ENCODE results near the gene C12orf56.

C12orf56 gene

DNA sequence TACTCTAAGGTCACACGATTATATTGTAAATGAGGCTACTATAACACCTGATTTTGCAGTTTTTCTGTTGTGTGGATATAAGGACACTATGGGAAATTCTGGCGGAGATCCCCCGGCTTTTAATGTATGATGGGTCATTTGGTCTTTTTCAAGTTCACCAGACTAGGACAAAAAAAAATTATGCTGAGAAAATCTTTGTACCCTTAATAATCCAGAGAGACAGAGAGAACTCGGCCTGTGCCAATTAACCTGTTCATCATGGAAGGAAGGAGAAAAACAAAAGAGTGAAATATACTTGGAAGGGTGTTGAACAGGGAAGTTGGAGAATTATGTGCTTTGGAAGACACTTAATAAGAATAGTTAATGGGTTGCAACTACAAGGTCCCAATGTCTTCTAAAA, 106.3 kb downstream of the C12orf56 start (continued):
- TF ChIP-seq PATZ1 (CRISPR knock-in tag; IDR thresholded peaks at IDR 0.05; ENCODE audit: borderline replicate concordance): no peak
- TF ChIP-seq ZFP30 (CRISPR knock-in tag; IDR thresholded peaks at IDR 0.05): no peak
- TF ChIP-seq RARB (CRISPR knock-in tag; IDR thresholded peaks at IDR 0.05): no peak
- TF ChIP-seq, protein P1, sequence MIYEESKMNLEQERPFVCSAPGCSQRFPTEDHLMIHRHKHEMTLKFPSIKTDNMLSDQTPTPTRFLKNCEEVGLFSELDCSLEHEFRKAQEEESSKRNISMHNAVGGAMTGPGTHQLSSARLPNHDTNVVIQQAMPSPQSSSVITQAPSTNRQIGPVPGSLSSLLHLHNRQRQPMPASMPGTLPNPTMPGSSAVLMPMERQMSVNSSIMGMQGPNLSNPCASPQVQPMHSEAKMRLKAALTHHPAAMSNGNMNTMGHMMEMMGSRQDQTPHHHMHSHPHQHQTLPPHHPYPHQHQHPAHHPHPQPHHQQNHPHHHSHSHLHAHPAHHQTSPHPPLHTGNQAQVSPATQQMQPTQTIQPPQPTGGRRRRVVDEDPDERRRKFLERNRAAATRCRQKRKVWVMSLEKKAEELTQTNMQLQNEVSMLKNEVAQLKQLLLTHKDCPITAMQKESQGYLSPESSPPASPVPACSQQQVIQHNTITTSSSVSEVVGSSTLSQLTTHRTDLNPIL (CRISPR knock-in tag; IDR thresholded peaks at IDR 0.05; ENCODE audit: low read depth): no peak
- TF ChIP-seq TOX (CRISPR knock-in tag; IDR thresholded peaks at IDR 0.05; ENCODE audit: borderline replicate concordance): no peak
- TF ChIP-seq ARNTL (CRISPR knock-in tag; IDR thresholded peaks at IDR 0.05; ENCODE audit: borderline replicate concordance, low read depth): no peak
- no peak for TF ChIP-seq BACH2 (CRISPR knock-in tag; IDR thresholded peaks at IDR 0.05; ENCODE audit: borderline replicate concordance)
- no peak for TF ChIP-seq ZNF8 (CRISPR knock-in tag; IDR thresholded peaks at IDR 0.05)
- TF ChIP-seq ESRRG (CRISPR knock-in tag; IDR thresholded peaks at IDR 0.05): no peak
- TF ChIP-seq CSDC2 (CRISPR knock-in tag; IDR thresholded peaks at IDR 0.05): no peak
- TF ChIP-seq PPARA (CRISPR knock-in tag; IDR thresholded peaks at IDR 0.05; ENCODE audit: borderline replicate concordance): no peak
- TF ChIP-seq SNAI2 (CRISPR knock-in tag; IDR thresholded peaks at IDR 0.05): no peak
- TF ChIP-seq ZC3H10 (CRISPR knock-in tag; IDR thresholded peaks at IDR 0.05): no peak

DNA sequence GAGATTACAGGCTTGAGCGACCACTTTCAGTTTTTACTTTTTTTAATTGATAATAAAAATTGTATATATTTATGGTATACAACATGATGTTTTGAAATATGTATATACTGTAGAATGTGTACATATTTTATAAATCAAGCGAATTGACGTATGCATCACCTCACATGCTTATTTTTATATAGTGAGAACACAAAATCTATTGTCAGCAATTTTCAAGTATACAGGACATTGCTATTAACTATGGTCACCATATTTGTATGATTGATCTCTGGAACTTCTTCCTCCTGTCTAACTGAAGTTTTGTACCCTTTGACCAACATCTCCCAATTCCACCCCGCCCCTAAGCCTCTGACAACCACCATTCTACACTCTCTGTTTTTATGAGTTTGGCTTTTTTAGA, 112.1 kb downstream of the C12orf56 start:
- TF ChIP-seq ZNF565 (CRISPR knock-in tag; conservative IDR thresholded peaks at IDR 0.05; ENCODE audit: low read depth) (no peak), SNAI2 (CRISPR knock-in tag; IDR thresholded peaks at IDR 0.05) (no peak), ARNTL (CRISPR knock-in tag; IDR thresholded peaks at IDR 0.05; ENCODE audit: borderline replicate concordance, low read depth) (no peak), ZNF8 (CRISPR knock-in tag; IDR thresholded peaks at IDR 0.05) (no peak), ESRRG (CRISPR knock-in tag; IDR thresholded peaks at IDR 0.05) (no peak), RARB (CRISPR knock-in tag; IDR thresholded peaks at IDR 0.05) (no peak), TOX (CRISPR knock-in tag; IDR thresholded peaks at IDR 0.05; ENCODE audit: borderline replicate concordance) (no peak), ZNF70 (CRISPR knock-in tag; IDR thresholded peaks at IDR 0.05) (no peak), PPARA (CRISPR knock-in tag; IDR thresholded peaks at IDR 0.05; ENCODE audit: borderline replicate concordance) (no peak), POU6F1 (CRISPR knock-in tag; IDR thresholded peaks at IDR 0.05; ENCODE audit: borderline replicate concordance, low read depth) (no peak), ZFP3 (CRISPR knock-in tag; IDR thresholded peaks at IDR 0.05) (no peak), GLIS3 (CRISPR knock-in tag; IDR thresholded peaks at IDR 0.05) (no peak), CSDC2 (CRISPR knock-in tag; IDR thresholded peaks at IDR 0.05) (no peak), ZC3H10 (CRISPR knock-in tag; IDR thresholded peaks at IDR 0.05) (no peak), BACH2 (CRISPR knock-in tag; IDR thresholded peaks at IDR 0.05; ENCODE audit: borderline replicate concordance) (no peak), ZFP30 (CRISPR knock-in tag; IDR thresholded peaks at IDR 0.05) (no peak), ISL1 (CRISPR knock-in tag; IDR thresholded peaks at IDR 0.05) (no peak)
- TF ChIP-seq, protein P2, sequence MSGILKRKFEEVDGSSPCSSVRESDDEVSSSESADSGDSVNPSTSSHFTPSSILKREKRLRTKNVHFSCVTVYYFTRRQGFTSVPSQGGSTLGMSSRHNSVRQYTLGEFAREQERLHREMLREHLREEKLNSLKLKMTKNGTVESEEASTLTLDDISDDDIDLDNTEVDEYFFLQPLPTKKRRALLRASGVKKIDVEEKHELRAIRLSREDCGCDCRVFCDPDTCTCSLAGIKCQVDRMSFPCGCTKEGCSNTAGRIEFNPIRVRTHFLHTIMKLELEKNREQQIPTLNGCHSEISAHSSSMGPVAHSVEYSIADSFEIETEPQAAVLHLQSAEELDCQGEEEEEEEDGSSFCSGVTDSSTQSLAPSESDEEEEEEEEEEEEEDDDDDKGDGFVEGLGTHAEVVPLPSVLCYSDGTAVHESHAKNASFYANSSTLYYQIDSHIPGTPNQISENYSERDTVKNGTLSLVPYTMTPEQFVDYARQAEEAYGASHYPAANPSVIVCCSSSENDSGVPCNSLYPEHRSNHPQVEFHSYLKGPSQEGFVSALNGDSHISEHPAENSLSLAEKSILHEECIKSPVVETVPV (CRISPR knock-in tag; IDR thresholded peaks at IDR 0.05): no peak
- TF ChIP-seq, protein P1 (CRISPR knock-in tag; IDR thresholded peaks at IDR 0.05; ENCODE audit: low read depth): no peak
- no peak for ATAC-seq

GRCh38 chr12:64273527-64274403, 116.8 kb downstream of the C12orf56 start:
- peak; percentile 84 for ATAC-seq
- TF ChIP-seq TOX (CRISPR knock-in tag; IDR thresholded peaks at IDR 0.05; ENCODE audit: borderline replicate concordance) (no peak), TCF4 (CRISPR knock-in tag; IDR thresholded peaks at IDR 0.05; ENCODE audit: borderline replicate concordance) (no peak), OSR1 (CRISPR knock-in tag; IDR thresholded peaks at IDR 0.05) (no peak), PPARA (CRISPR knock-in tag; IDR thresholded peaks at IDR 0.05; ENCODE audit: borderline replicate concordance) (no peak), ISL1 (CRISPR knock-in tag; IDR thresholded peaks at IDR 0.05) (no peak), ZNF8 (CRISPR knock-in tag; IDR thresholded peaks at IDR 0.05) (no peak), ARNTL (CRISPR knock-in tag; IDR thresholded peaks at IDR 0.05; ENCODE audit: borderline replicate concordance, low read depth) (no peak), ZFP3 (CRISPR knock-in tag; IDR thresholded peaks at IDR 0.05) (no peak), CSDC2 (CRISPR knock-in tag; IDR thresholded peaks at IDR 0.05) (no peak), ZNF70 (CRISPR knock-in tag; IDR thresholded peaks at IDR 0.05) (no peak)
- TF ChIP-seq, protein P3, sequence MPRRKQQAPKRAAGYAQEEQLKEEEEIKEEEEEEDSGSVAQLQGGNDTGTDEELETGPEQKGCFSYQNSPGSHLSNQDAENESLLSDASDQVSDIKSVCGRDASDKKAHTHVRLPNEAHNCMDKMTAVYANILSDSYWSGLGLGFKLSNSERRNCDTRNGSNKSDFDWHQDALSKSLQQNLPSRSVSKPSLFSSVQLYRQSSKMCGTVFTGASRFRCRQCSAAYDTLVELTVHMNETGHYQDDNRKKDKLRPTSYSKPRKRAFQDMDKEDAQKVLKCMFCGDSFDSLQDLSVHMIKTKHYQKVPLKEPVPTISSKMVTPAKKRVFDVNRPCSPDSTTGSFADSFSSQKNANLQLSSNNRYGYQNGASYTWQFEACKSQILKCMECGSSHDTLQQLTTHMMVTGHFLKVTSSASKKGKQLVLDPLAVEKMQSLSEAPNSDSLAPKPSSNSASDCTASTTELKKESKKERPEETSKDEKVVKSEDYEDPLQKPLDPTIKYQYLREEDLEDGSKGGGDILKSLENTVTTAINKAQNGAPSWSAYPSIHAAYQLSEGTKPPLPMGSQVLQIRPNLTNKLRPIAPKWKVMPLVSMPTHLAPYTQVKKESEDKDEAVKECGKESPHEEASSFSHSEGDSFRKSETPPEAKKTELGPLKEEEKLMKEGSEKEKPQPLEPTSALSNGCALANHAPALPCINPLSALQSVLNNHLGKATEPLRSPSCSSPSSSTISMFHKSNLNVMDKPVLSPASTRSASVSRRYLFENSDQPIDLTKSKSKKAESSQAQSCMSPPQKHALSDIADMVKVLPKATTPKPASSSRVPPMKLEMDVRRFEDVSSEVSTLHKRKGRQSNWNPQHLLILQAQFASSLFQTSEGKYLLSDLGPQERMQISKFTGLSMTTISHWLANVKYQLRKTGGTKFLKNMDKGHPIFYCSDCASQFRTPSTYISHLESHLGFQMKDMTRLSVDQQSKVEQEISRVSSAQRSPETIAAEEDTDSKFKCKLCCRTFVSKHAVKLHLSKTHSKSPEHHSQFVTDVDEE (CRISPR knock-in tag; IDR thresholded peaks at IDR 0.05): no peak
